ENCODE data around the gene KIF5A. TPM values are rescaled to one million over a fixed set of nuclear protein-coding genes. Genes with fewer than 3 reads are reported as not detected.

Gene KIF5A
- total and polyA plus RNA-seq, 7 donors: 0.01 to 0.21 (median 0.09) TPM; not detected in 1

- Histone ChIP-seq H3K27me3 (ENCODE audit: insufficient read depth in 3 of 3, low read length in 2 of 3) (no peaks in the 10 kb centered on the region), H3K9me3 (no peaks in the 10 kb centered on the region), H3K4me1 (peaks cover 15% of the 10 kb centered on the region), H3K36me3 (ENCODE audit: insufficient read depth in 1 of 2, low read depth in 1 of 2) (peaks cover 9 to 83% of the 10 kb centered on the region in 2 donors), H3K4me3 (no peak overlapping the region), H3K27ac (no peak overlapping the region)
- no peak for TF ChIP-seq CTCF (IDR thresholded peaks at IDR 0.05)
- ATAC-seq (no peak), DNase-seq (no peak)
- WGBS, 3 donors: 66 to 75% (median 74%) methylated on average over 5 of the region's 5 CpGs
- intact Hi-C loops (cut with DNase I): no loop called here
These were observed 22.7 kb upstream of the KIF5A start for GRCh38 chr12:57527184-57527583.

- no peak for ATAC-seq
- no peak for DNase-seq
- peaks cover 16 to 93% of the 10 kb centered on the region in 2 donors for H3K36me3 ChIP-seq (ENCODE audit: insufficient read depth in 1 of 2, low read depth in 1 of 2)
- intact Hi-C loops (cut with DNase I): no loop called here
- 74 to 82% (median 78%) methylated on average over 10 to 12 of the region's 12 CpGs for WGBS, 3 donors
- H3K4me3 ChIP-seq: no peak overlapping the region
- no peak overlapping the region for H3K27ac ChIP-seq
- no peaks in the 10 kb centered on the region for H3K9me3 ChIP-seq
- no peaks in the 10 kb centered on the region for H3K27me3 ChIP-seq (ENCODE audit: insufficient read depth in 3 of 3, low read length in 2 of 3)
- TF ChIP-seq CTCF (IDR thresholded peaks at IDR 0.05): no peak
- peaks cover 15% of the 10 kb centered on the region for H3K4me1 ChIP-seq
These were observed 21.7 kb upstream of the KIF5A start for GRCh38 chr12:57528176-57528575.

DNA sequence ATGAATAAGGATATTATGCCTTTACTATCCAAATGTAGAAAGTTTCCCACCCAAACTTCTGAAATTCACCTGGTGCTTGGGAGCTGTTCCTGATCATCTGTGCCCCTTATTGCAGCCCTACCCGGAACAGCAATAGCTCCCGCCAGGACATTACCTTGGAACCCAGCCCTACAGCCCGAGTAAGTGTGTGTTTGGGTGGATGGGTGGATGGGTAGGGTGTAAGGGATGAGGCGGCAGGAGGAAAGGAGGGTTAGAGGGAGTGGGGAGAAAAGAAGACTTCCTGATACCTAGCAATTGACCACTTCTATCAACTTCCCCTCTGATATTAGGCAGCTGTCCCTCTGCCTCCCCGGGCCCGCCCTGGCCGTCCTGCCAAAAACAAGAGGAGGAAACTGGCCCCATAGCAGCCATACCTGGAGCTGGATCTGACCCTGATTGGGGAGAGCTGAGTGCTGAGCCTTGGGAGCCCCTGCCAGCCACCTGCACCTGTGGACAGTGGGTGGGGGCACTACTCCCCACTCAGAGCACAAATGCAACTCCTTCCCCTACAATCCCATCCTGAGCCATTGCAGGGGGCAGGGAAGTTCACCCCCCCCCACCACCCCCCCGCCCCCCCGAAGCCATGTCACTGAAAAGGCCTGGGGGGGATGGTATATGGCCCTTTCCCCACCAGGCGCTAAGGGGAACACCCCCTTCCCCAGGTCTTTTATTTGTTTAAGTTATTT is 20.9 kb upstream of the KIF5A start:
- H3K36me3 ChIP-seq (ENCODE audit: insufficient read depth in 1 of 2, low read depth in 1 of 2): peaks cover 20 to 99% of the 10 kb centered on the region in 2 donors
- TF ChIP-seq CTCF (IDR thresholded peaks at IDR 0.05): no peak
- no peaks in the 10 kb centered on the region for H3K9me3 ChIP-seq
- ATAC-seq (no peak), DNase-seq (no peak)
- intact Hi-C loops (cut with DNase I): no loop called here
- H3K4me3 ChIP-seq: no peak overlapping the region
- 67 to 75% (median 68%) methylated on average over 7 to 10 of the region's 10 CpGs for WGBS, 3 donors
- H3K4me1 ChIP-seq: peaks cover 10% of the 10 kb centered on the region
- no peaks in the 10 kb centered on the region for H3K27me3 ChIP-seq (ENCODE audit: insufficient read depth in 3 of 3, low read length in 2 of 3)
- H3K27ac ChIP-seq: no peak overlapping the region

- no peak overlapping the region for H3K4me3 ChIP-seq
- no peaks in the 10 kb centered on the region for H3K27me3 ChIP-seq (ENCODE audit: insufficient read depth in 3 of 3, low read length in 2 of 3)
- H3K4me1 ChIP-seq: peaks cover 2% of the 10 kb centered on the region
- no peaks in the 10 kb centered on the region for H3K9me3 ChIP-seq
- TF ChIP-seq CTCF (IDR thresholded peaks at IDR 0.05): no peak
- ATAC-seq: no peak
- peaks cover 23 to 99% of the 10 kb centered on the region in 2 donors for H3K36me3 ChIP-seq (ENCODE audit: insufficient read depth in 1 of 2, low read depth in 1 of 2)
- no peak overlapping the region for H3K27ac ChIP-seq
- DNase-seq: no peak
- intact Hi-C loops (cut with DNase I): no loop called here
- WGBS, 3 donors: 39 to 56% (median 47%) methylated on average over 6 of the region's 6 CpGs
These were observed 20.0 kb upstream of the KIF5A start for GRCh38 chr12:57529831-57530230.
